Bronchial epithelial cell (primary cell): ENCODE results near the gene PTPRN2. TPM values are rescaled to one million over a fixed set of nuclear protein-coding genes. Genes with fewer than 3 reads are reported as not detected.

Source experiments
- DNase-seq: peaks from one replicate; pipeline ENCODE4 v3.0.0-alpha.2; 2010; ENCODE audit warnings: low read depth
- FAIRE-seq: peaks from 2 replicates; lab custom pipeline; 2011; peaks lifted over from hg19 to GRCh38; lab: Jason Lieb, UNC
- H3K27me3 ChIP-seq: 2 replicates; pipeline ENCODE4 v1.5.1; 2011; ENCODE audit warnings: low read length; ENCODE audit not compliant: control insufficient read depth, insufficient read depth
- H3K36me3 ChIP-seq: 2 replicates; pipeline ENCODE4 v1.5.1; 2011; ENCODE audit warnings: low read length; ENCODE audit not compliant: control insufficient read depth, insufficient read depth
- H3K4me3 ChIP-seq: 2 replicates; pipeline ENCODE4 v1.5.1; 2011; ENCODE audit warnings: mild to moderate bottlenecking, low read depth, low read length, control low read depth
- CTCF ChIP-seq: IDR thresholded peaks from 2 replicates; pipeline ENCODE4 v1.5.1; 2011; ENCODE audit warnings: mild to moderate bottlenecking, moderate library complexity, low read length, control low read depth, inconsistent platforms; ENCODE audit not compliant: insufficient read depth, severe bottlenecking
- total RNA-seq: library from RNA; depleted of rRNA; stranded (reverse); fragments of >200 nt; gene quantifications from 2 replicates; pipeline ENCODE4 v1.2.1, GENCODE V29; 2014

The PTPRN2 gene
- total RNA-seq, 1 donor from 2014 or later: 1.1 TPM

- Histone ChIP-seq H3K27me3 (no peaks in the 10 kb centered on the region), H3K36me3 (no peaks in the 10 kb centered on the region), H3K4me3 (no peak overlapping the region)
- FAIRE-seq (no peak), DNase-seq (no peak)
- TF ChIP-seq CTCF: no peak
These were observed 295.6 kb downstream of the PTPRN2 start for GRCh38 chr7:158291998-158292397.

DNA sequence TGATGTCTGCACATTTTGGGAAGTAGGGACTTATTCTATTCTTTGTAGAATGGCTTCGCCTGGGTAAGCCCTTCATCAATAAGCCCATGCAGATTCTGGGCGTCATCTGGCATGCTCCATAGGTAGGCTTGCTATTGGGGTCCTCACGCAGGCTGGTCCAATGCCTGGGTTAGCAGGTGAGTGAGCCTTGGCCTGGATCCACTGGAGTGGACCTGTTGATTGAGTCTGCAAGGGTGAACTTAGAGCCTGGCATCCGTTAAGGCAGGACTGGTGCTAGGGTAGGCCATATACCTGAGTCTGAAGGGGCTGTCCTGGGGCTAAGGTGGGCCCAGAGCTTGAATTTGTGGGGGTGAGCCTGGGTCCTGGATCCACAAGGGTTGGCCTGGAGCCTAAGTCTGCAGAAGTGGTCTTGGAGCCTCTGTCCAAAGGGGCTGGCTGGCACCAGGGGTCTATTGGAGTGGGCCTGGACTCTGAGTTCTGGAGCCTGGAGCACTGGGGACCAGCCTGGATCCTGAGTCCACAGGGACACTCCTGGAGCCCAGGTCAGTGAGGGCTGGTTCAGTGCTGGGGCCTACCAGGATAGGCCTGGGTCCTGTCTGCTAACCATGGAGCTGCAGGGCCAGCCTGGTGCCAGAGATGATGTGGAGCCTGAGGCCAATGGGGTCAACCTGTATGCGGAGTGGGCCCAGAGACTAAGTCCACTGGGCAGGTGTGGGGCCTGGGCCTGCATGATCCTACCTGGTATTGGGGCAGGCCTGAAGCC, 297.7 kb downstream of the PTPRN2 start:
- H3K27me3 ChIP-seq: no peaks in the 10 kb centered on the region
- H3K36me3 ChIP-seq: no peaks in the 10 kb centered on the region
- H3K4me3 ChIP-seq: no peak overlapping the region
- DNase-seq: no peak
- no peak for TF ChIP-seq CTCF
- FAIRE-seq: no peak

DNA sequence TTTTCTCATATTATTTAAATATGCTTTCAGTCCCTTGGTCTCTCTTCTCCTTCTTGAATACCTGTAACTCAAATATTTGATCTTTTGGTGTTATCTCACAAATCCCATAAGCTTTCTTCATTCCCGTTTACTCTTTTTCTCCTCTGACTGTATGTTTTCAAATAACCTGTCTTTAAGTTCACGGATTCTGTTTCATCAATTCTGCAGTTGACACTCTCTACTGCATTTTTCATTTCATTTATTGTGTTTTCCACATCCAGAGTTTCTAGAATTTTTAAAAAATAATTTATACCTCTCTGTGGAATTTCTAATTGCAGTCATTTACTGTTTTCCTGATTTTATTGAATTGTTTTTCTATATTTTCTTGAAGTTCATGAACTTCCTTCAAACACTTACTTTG, 298.4 kb downstream of the PTPRN2 start:
- no peaks in the 10 kb centered on the region for H3K27me3 ChIP-seq
- FAIRE-seq: no peak
- no peak for TF ChIP-seq CTCF
- DNase-seq: no peak
- H3K4me3 ChIP-seq: no peak overlapping the region
- H3K36me3 ChIP-seq: no peaks in the 10 kb centered on the region

DNA sequence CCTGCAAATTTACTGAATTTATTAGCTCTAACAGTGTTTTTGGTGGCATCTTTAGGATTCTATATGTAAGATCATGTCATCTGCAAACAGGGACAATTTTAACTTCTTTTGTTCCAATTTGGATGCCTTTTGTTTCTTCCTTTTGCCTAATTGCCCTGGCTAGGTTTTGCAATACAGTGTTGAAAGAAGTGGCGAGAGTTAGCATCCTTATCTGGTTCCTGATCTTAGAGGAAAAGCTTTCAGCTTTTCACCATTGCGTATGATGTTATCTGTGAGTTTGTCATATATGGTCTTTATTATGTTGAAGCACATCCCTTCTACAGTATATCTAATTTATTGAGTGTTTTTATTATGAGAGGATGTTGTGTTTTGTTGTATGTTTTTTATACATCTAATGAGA, 301.4 kb downstream of the PTPRN2 start:
- Histone ChIP-seq H3K36me3 (no peaks in the 10 kb centered on the region), H3K4me3 (no peak overlapping the region), H3K27me3 (no peaks in the 10 kb centered on the region)
- no peak for TF ChIP-seq CTCF
- FAIRE-seq: no peak
- DNase-seq: no peak

DNA sequence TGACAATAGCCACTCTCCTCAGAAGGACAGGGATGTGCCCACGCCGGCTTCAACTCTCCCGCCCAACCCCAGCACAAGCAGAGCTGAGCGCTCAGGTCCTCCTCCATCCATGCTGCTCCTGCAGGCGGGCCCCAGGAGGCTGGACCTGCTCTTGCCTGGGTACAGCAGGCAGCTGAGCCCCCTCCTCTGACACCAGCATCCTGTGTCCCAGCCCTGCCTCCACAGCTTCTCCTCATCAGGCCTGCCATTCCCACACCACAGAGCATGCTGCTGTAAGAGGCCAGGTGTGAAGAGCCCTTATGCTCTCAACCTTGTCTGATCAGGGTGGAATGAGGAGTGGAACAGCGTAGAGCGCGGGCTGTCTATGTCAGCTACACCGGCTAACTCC, 302.2 kb downstream of the PTPRN2 start:
- no peak for TF ChIP-seq CTCF
- no peak for FAIRE-seq
- Histone ChIP-seq H3K36me3 (no peaks in the 10 kb centered on the region), H3K4me3 (no peak overlapping the region), H3K27me3 (no peaks in the 10 kb centered on the region)
- DNase-seq: no peak
